Hepatocyte (in vitro differentiated cells): ENCODE results near the gene TRABD2A. TPM values are rescaled to one million over a fixed set of nuclear protein-coding genes. Genes with fewer than 3 reads are reported as not detected.

Experiments
- DNase-seq: peaks from one replicate; pipeline ENCODE4 v3.0.0-alpha.2; 2016; ENCODE audit warnings: low spot score
- H2AFZ ChIP-seq: fragments of 200-600 bp; sonication (generic); 2 replicates; pipeline ENCODE4 v1.6.0; 2016; ENCODE audit warnings: antibody characterized with exemption, mild to moderate bottlenecking
- H3K27ac ChIP-seq: fragments of 200-600 bp; sonication (generic); 2 replicates; pipeline ENCODE4 v1.5.1; 2016; ENCODE audit warnings: mild to moderate bottlenecking
- H3K27me3 ChIP-seq: fragments of 200-600 bp; sonication (generic); 2 replicates; pipeline ENCODE4 v1.6.1; 2016
- H3K36me3 ChIP-seq: fragments of 200-600 bp; sonication (generic); replicated peaks from 2 replicates; pipeline ENCODE4 v1.5.1; 2016; ENCODE audit warnings: low read depth; ENCODE audit not compliant: insufficient read depth
- H3K4me1 ChIP-seq: fragments of 200-600 bp; sonication (generic); 2 replicates; pipeline ENCODE4 v1.5.1; 2016; ENCODE audit warnings: mild to moderate bottlenecking, moderate library complexity; ENCODE audit not compliant: insufficient read depth
- H3K4me2 ChIP-seq: fragments of 200-600 bp; sonication (generic); 2 replicates; pipeline ENCODE4 v1.6.0; 2016
- H3K4me3 ChIP-seq: fragments of 200-600 bp; sonication (generic); 2 replicates; pipeline ENCODE4 v1.5.1; 2016; ENCODE audit warnings: mild to moderate bottlenecking
- H3K79me2 ChIP-seq: fragments of 200-600 bp; sonication (generic); 2 replicates; pipeline ENCODE4 v1.6.0; 2017; ENCODE audit warnings: mild to moderate bottlenecking
- H3K9me2 ChIP-seq: fragments of 200-600 bp; sonication (generic); replicated peaks from 2 replicates; pipeline ENCODE4 v1.6.0; 2017; ENCODE audit warnings: mild to moderate bottlenecking; ENCODE audit not compliant: insufficient read depth
- H3K9me3 ChIP-seq: fragments of 200-600 bp; sonication (generic); 2 replicates; pipeline ENCODE4 v1.5.1; 2016; ENCODE audit warnings: low read depth, mild to moderate bottlenecking
- H4K20me1 ChIP-seq: fragments of 200-600 bp; sonication (generic); 2 replicates; pipeline ENCODE4 v1.6.0; 2016; ENCODE audit warnings: mild to moderate bottlenecking; ENCODE audit not compliant: insufficient read depth, poor library complexity, severe bottlenecking
- CTCF ChIP-seq: fragments of 200-600 bp; sonication (generic); IDR thresholded peaks from 2 replicates; pipeline ENCODE4 v1.5.1; 2016; ENCODE audit warnings: antibody characterized with exemption, mild to moderate bottlenecking; ENCODE audit not compliant: poor library complexity
- EZH2 ChIP-seq: fragments of 200-600 bp; sonication (generic); IDR thresholded peaks from 2 replicates; pipeline ENCODE4 v1.6.1; 2016; ENCODE audit warnings: antibody characterized with exemption, mild to moderate bottlenecking, borderline replicate concordance
- EZH2phosphoT487 ChIP-seq: fragments of 200-600 bp; sonication (generic); IDR thresholded peaks from one replicate; pipeline ENCODE4 v1.6.1; 2018; ENCODE audit warnings: antibody characterized with exemption, mild to moderate bottlenecking, low read depth, moderate library complexity; ENCODE audit not compliant: unreplicated experiment, severe bottlenecking
- WGBS: methylation state at CpG from one replicate; pipeline ENCODE4 v1.1.6; 2016; ENCODE audit warnings: low lambda C conversion rate; ENCODE audit errors: missing lambda C conversion rate; 5-methylcytosine and 5-hydroxymethylcytosine counted together
- polyA plus RNA-seq: library from polyadenylated mRNA; unstranded; fragments of >200 nt; fragmentation: Nextera tagmentation; extraction: Ambion mirVana; gene quantifications from 2 replicates; pipeline ENCODE4 v1.2.1, GENCODE V29; 2016
- total RNA-seq: library from RNA; depleted of rRNA; stranded (reverse); fragments of >200 nt; gene quantifications from 2 replicates; pipeline ENCODE4 v1.2.3, GENCODE V29; 2014

TRABD2A gene
- total and polyA plus RNA-seq, 2 experiments from 2014 or later = 2.2 to 2.9 TPM

GRCh38 chr2:84832772-84833461 is 48.0 kb downstream of the TRABD2A start:
- no peak for DNase-seq
- no peak overlapping the region for H3K27ac ChIP-seq
- H3K4me3 ChIP-seq = no peak overlapping the region
- no peaks in the 10 kb centered on the region for H3K36me3 ChIP-seq
- H3K4me1 ChIP-seq = no peaks in the 10 kb centered on the region
- no peaks in the 10 kb centered on the region for H3K9me2 ChIP-seq
- H4K20me1 ChIP-seq = no peaks in the 10 kb centered on the region
- 81% methylated on average over 5 of the region's 5 CpGs for WGBS
- H3K4me2 ChIP-seq = no peak overlapping the region
- no peak for TF ChIP-seq EZH2
- TF ChIP-seq CTCF = no peak
- no peak for TF ChIP-seq EZH2phosphoT487
- no peaks in the 10 kb centered on the region for H3K9me3 ChIP-seq
- no peak overlapping the region for H2AFZ ChIP-seq
- H3K27me3 ChIP-seq = no peaks in the 10 kb centered on the region
- H3K79me2 ChIP-seq = no peaks in the 10 kb centered on the region

DNA sequence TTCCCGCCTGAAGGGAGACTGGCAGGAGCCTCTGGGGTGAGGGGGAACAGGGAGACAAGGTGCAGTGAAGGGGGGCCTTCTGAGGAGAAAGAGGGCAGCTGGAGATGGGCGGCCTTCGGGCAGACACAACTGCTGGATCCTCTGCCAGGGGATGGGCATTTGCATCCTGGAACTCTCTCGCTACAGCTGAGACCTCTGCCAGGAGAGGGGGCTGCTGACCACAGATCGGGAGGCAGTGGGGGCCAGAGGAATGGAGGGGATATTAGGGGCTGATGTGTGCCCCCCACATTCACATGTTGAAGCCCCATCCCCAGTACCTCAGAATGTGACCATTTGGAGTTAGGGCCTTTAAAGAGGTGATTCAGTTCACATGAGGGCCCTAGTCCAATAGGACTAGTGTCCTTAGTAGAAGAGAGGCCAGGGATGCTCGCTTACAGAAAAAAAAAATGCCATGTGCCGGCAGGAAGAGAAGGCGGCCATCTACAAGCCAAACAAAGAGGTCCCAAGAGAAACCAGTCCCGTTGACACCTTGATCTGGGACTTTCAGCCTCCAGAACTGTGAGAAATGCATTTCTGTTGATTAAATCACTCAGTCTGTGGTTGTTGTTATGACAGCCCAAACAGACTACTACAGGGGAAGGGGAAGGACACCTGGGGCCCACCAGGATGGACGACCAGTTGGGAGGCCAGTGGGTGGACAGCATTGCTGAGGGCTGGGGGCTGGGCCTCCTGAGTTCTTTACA is 50.0 kb downstream of the TRABD2A start:
- Histone ChIP-seq H3K36me3 (no peaks in the 10 kb centered on the region), H2AFZ (no peak overlapping the region), H4K20me1 (no peaks in the 10 kb centered on the region), H3K27ac (no peak overlapping the region), H3K9me3 (no peaks in the 10 kb centered on the region), H3K4me2 (no peak overlapping the region), H3K4me3 (no peak overlapping the region), H3K27me3 (no peaks in the 10 kb centered on the region), H3K9me2 (no peaks in the 10 kb centered on the region), H3K79me2 (no peaks in the 10 kb centered on the region), H3K4me1 (no peaks in the 10 kb centered on the region)
- 87% methylated on average over 10 of the region's 10 CpGs for WGBS
- no peak for TF ChIP-seq EZH2
- no peak for TF ChIP-seq EZH2phosphoT487
- TF ChIP-seq CTCF = no peak
- DNase-seq = no peak

DNA sequence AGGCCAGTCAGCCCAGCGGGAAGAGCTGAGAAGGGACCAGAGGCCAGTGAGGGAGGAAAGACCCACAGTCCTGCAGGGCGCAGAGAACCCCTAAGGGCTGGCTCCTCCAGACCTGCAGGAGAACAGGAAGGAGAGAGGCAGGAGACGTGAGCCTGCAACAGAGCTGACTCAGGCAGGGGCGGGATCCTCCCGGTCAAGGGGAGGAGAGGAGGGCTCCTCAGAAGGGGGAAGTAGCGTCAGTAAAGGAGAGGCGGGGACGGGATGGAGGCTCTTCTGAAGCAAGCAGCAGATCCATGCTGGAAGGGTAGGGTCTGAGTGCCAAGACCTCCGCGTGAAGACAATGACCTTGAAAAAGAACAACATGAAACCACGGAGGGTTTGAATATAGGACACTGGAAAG is 50.8 kb downstream of the TRABD2A start:
- Histone ChIP-seq H3K4me2 (no peak overlapping the region), H3K9me2 (no peaks in the 10 kb centered on the region), H3K4me3 (no peak overlapping the region), H4K20me1 (no peaks in the 10 kb centered on the region), H3K27me3 (no peaks in the 10 kb centered on the region), H3K36me3 (no peaks in the 10 kb centered on the region), H2AFZ (no peak overlapping the region), H3K4me1 (no peaks in the 10 kb centered on the region), H3K27ac (no peak overlapping the region), H3K79me2 (no peaks in the 10 kb centered on the region), H3K9me3 (no peaks in the 10 kb centered on the region)
- WGBS = 80% methylated on average over 11 of the region's 11 CpGs
- TF ChIP-seq EZH2 = no peak
- no peak for TF ChIP-seq EZH2phosphoT487
- no peak for TF ChIP-seq CTCF
- DNase-seq = no peak
